ACHN (cell line): Measurements from ENCODE around the gene CELF2.

ENCODE experiments used
- DNase-seq: peaks from one replicate; pipeline ENCODE4 v3.0.0-alpha.2; 2015
- in situ Hi-C: cut with HindIII; loops from 2 replicates; pipeline ENCODE4 v1.10.0; 2017; ENCODE audit warnings: low sequenced_read_pairs, low pct_ligation_motif_present, low pct_unique_long_range_greater_than_20kb

CELF2 gene

GRCh38 chr10:11157292-11158076 lies 139.8 kb downstream of the CELF2 start:
- in situ Hi-C loops: no loop called here
- DNase-seq: no peak

GRCh38 chr10:11158080-11158479 lies 140.4 kb downstream of the CELF2 start:
- in situ Hi-C loops: no loop called here
- no peak for DNase-seq

- no peak for DNase-seq
- in situ Hi-C loops: no loop called here
Measured at GRCh38 chr10:11159543-11160215, 142.0 kb downstream of the CELF2 start.

GRCh38 chr10:11161096-11161495 lies 143.4 kb downstream of the CELF2 start:
- no peak for DNase-seq
- in situ Hi-C loops: no loop called here

GRCh38 chr10:11161910-11162309 lies 144.2 kb downstream of the CELF2 start:
- no peak for DNase-seq
- in situ Hi-C loops: no loop called here

GRCh38 chr10:11162828-11163599 lies 145.3 kb downstream of the CELF2 start:
- DNase-seq: no peak
- in situ Hi-C loops: no loop called here

- no peak for DNase-seq
- in situ Hi-C loops: no loop called here
Measured at GRCh38 chr10:11163780-11164550, 146.3 kb downstream of the CELF2 start.

GRCh38 chr10:11164551-11164802 lies 146.8 kb downstream of the CELF2 start:
- in situ Hi-C loops: no loop called here

GRCh38 chr10:11164803-11165590 lies 147.3 kb downstream of the CELF2 start:
- DNase-seq: peak; percentile 28
- in situ Hi-C loops: no loop called here

More at GRCh38 chr10:11164551-11164802, 146.8 kb downstream of the CELF2 start:
- no peak for DNase-seq

- in situ Hi-C loops: no loop called here
Measured at GRCh38 chr10:11165591-11166543, 148.2 kb downstream of the CELF2 start.

GRCh38 chr10:11166550-11166949 lies 148.9 kb downstream of the CELF2 start:
- in situ Hi-C loops: no loop called here
- DNase-seq: no peak

More at GRCh38 chr10:11165591-11166543, 148.2 kb downstream of the CELF2 start:
- DNase-seq: peak; percentile 14

GRCh38 chr10:11167233-11167966 lies 149.7 kb downstream of the CELF2 start:
- no peak for DNase-seq
- in situ Hi-C loops: no loop called here

- in situ Hi-C loops: no loop called here
- no peak for DNase-seq
Measured at GRCh38 chr10:11168423-11169090, 150.9 kb downstream of the CELF2 start.

GRCh38 chr10:11169976-11170375 lies 152.3 kb downstream of the CELF2 start:
- no peak for DNase-seq
- in situ Hi-C loops: no loop called here

- DNase-seq: no peak
Measured at GRCh38 chr10:11170574-11170973, 152.9 kb downstream of the CELF2 start.

More at GRCh38 chr10:11170574-11170973, 152.9 kb downstream of the CELF2 start:
- in situ Hi-C loops: no loop called here
